HepG2 (cell line): ENCODE measurements around the gene PRIM2. TPM values are rescaled to one million over a fixed set of nuclear protein-coding genes. Genes with fewer than 3 reads are reported as not detected.

Experiments used
- ATF4 ChIP-seq, 2 experiments: fragments of 450-650 bp in 1 of 2; sonication (generic) in 1 of 2; formaldehyde crosslinking; IDR thresholded peaks; 2 replicates each; pipeline versions ENCODE4 v1.5.0 to v1.8.0; 2020 to 2022; ENCODE audit warnings: mild to moderate bottlenecking in 1 of 2, missing genetic modification reagents in 1 of 2
- ATM ChIP-seq: fragments of 450-650 bp; IDR thresholded peaks from 2 replicates; pipeline ENCODE4 v1.7.1; 2017; ENCODE audit warnings: mild to moderate bottlenecking, borderline replicate concordance
- ELF3 ChIP-seq: IDR thresholded peaks from 2 replicates; pipeline ENCODE4 v1.6.1; 2016; ENCODE audit warnings: missing genetic modification reagents, missing compliant biosample characterization
- GATAD1 ChIP-seq: IDR thresholded peaks from 2 replicates; pipeline ENCODE4 v1.6.1; 2016; ENCODE audit warnings: missing genetic modification reagents, missing compliant biosample characterization
- GTF2F1 ChIP-seq: fragments of 150-350 bp; IDR thresholded peaks from 2 replicates; pipeline ENCODE4 v1.6.1; 2014; ENCODE audit warnings: low read length
- MXD4 ChIP-seq: IDR thresholded peaks from 2 replicates; pipeline ENCODE4 v1.6.1; 2016; ENCODE audit warnings: mild to moderate bottlenecking, missing biosample characterization, missing genetic modification reagents
- NFE2L1 ChIP-seq: sonication (generic); formaldehyde crosslinking; IDR thresholded peaks from 2 replicates; pipeline ENCODE4 v1.4.0; 2020; ENCODE audit warnings: missing genetic modification reagents, mild to moderate bottlenecking, borderline replicate concordance
- RNF2 ChIP-seq: fragments of 450-650 bp; conservative IDR thresholded peaks from 2 replicates; pipeline ENCODE4 v1.6.1; 2016; ENCODE audit warnings: low read depth
- SP4 ChIP-seq: sonication (generic); formaldehyde crosslinking; IDR thresholded peaks from 2 replicates; pipeline ENCODE4 v1.8.1; 2023; ENCODE audit warnings: mild to moderate bottlenecking, missing genetic modification reagents
- TFAP4 ChIP-seq: sonication (generic); IDR thresholded peaks from 2 replicates; pipeline ENCODE4 v1.6.1; 2016; ENCODE audit warnings: low read depth, borderline replicate concordance
- ZNF281 ChIP-seq: sonication (generic); formaldehyde crosslinking; IDR thresholded peaks from 2 replicates; pipeline ENCODE4 v1.4.0; 2020; ENCODE audit warnings: missing genetic modification reagents, borderline replicate concordance
- ZNF430 ChIP-seq: sonication (generic); formaldehyde crosslinking; IDR thresholded peaks from 2 replicates; pipeline ENCODE4 v1.9.0; 2021; ENCODE audit warnings: mild to moderate bottlenecking, missing genetic modification reagents
- ZNF558 ChIP-seq: sonication (generic); formaldehyde crosslinking; IDR thresholded peaks from 2 replicates; pipeline ENCODE4 v1.9.0; 2022; ENCODE audit warnings: mild to moderate bottlenecking, missing genetic modification reagents, borderline replicate concordance
- ZNF775 ChIP-seq: sonication (generic); formaldehyde crosslinking; IDR thresholded peaks from 2 replicates; pipeline ENCODE4 v1.4.0; 2020; ENCODE audit warnings: missing genetic modification reagents, mild to moderate bottlenecking, moderate library complexity, borderline replicate concordance
- ZNF784 ChIP-seq: sonication (generic); formaldehyde crosslinking; IDR thresholded peaks from 2 replicates; pipeline ENCODE4 v1.5.1; 2020; ENCODE audit warnings: missing genetic modification reagents, mild to moderate bottlenecking, borderline replicate concordance
- ZNF841 ChIP-seq: sonication (generic); formaldehyde crosslinking; IDR thresholded peaks from 2 replicates; pipeline ENCODE4 v1.8.1; 2023; ENCODE audit warnings: missing genetic modification reagents, borderline replicate concordance
- polyA plus RNA-seq, 8 experiments: library from polyadenylated mRNA; depleted of rRNA in 3 of 8; stranded (reverse) in 7 of 8; unstranded in 1 of 8; fragments of >200 nt; fragmentation: Illumina TruSeq in 4 of 8; extraction: Trizol in 4 of 8; gene quantifications; 2 replicates each; pipeline versions ENCODE4 v1.2.1 to v1.2.3, GENCODE V29; 2011 to 2016; ENCODE audit warnings: low read depth in 4 of 8, missing spikeins in 1 of 8, mixed read lengths in 1 of 8; ENCODE audit not compliant: insufficient read depth in 1 of 8
- total RNA-seq, 5 experiments: library from RNA; depleted of rRNA; stranded (reverse); fragments of >200 nt; fragmentation: Illumina TruSeq; extraction: Trizol; gene quantifications; 2 replicates each; pipeline ENCODE4 v1.2.3, GENCODE V29; 2016; ENCODE audit warnings: low read depth in 1 of 5
- TF ChIP-seq, protein P1 (sequence below): sonication (generic); formaldehyde crosslinking; IDR thresholded peaks from 2 replicates; pipeline ENCODE4 v1.4.0; 2020; ENCODE audit warnings: missing genetic modification reagents, mild to moderate bottlenecking, borderline replicate concordance
- TF ChIP-seq, protein P2 (sequence below): sonication (generic); formaldehyde crosslinking; conservative IDR thresholded peaks from 2 replicates; pipeline ENCODE4 v1.4.0; 2020; ENCODE audit warnings: missing genetic modification reagents

Gene PRIM2
- total and polyA plus RNA-seq, 2 of the 13 experiments (the other 11 are each of a cell fraction or from before 2014, with no cell fraction given), result 8.0 to 52.7 TPM

DNA sequence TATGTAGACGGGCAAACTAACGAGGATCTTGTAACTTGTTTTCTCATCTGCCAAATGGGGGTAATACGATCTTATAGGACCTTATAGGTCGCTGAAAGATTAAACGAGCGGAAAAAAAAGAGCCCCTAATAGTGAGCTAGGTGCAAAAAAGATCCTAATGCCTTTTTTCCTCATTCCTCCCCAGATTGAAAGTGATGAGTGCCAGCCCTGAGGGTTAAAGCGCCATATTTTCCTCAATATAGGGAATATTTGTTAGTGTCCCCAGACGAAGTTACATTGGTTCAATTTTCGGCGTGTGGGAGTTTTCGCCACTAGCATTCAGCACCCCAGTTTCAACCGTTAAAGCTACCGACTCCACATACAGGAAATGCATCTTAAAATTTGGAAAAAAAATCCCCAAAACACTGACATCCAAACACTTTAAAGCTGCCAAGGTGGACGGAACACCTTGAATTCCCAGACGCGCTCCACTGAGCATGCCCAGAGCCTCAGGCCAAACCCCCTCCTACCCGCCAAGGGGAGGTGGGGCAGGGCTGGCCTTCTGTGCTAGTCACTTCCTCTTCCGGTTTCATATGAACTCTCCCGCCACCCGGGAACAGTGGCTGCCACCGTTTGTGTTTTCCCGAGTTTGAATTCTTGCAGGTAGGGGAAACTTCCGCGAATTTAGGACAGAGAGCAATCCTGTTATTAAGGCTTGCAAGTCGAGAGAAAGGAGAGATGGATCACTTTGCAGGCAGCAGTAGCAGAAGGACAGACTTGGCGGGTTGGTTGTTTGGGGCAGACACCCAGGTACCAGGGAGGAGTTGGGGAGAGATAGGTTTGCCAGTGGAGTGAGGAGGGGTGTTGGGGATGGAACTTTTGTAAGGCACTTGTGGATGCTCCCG lies at the start of gene PRIM2 (continued):
- TF ChIP-seq ATF4 (CRISPR knock-in tag; IDR thresholded peaks at IDR 0.05), result no peak
- TF ChIP-seq, protein P1, sequence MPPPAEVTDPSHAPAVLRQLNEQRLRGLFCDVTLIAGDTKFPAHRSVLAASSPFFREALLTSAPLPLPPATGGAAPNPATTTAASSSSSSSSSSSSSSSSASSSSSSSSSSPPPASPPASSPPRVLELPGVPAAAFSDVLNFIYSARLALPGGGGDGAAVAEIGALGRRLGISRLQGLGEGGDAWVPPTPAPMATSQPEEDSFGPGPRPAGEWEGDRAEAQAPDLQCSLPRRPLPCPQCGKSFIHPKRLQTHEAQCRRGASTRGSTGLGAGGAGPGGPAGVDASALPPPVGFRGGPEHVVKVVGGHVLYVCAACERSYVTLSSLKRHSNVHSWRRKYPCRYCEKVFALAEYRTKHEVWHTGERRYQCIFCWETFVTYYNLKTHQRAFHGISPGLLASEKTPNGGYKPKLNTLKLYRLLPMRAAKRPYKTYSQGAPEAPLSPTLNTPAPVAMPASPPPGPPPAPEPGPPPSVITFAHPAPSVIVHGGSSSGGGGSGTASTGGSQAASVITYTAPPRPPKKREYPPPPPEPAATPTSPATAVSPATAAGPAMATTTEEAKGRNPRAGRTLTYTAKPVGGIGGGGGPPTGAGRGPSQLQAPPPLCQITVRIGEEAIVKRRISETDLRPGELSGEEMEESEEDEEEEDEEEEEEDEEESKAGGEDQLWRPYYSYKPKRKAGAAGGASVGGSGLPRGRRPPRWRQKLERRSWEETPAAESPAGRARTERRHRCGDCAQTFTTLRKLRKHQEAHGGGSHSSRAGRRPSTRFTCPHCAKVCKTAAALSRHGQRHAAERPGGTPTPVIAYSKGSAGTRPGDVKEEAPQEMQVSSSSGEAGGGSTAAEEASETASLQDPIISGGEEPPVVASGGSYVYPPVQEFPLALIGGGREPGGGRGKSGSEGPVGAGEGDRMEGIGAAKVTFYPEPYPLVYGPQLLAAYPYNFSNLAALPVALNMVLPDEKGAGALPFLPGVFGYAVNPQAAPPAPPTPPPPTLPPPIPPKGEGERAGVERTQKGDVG, result no peak
- TF ChIP-seq SP4, result peak; percentile 73
- peak; percentile 52; the same call in 1 of the 2 replicates for TF ChIP-seq ZNF281 (CRISPR knock-in tag)
- TF ChIP-seq GATAD1 (CRISPR knock-in tag), result peak; percentile 97
- TF ChIP-seq ZNF841 (CRISPR knock-in tag), result no peak
- TF ChIP-seq ZNF430 (CRISPR knock-in tag), result no peak
- peak; percentile 92 for TF ChIP-seq ELF3
- TF ChIP-seq ZNF558 (CRISPR knock-in tag), result 0 out of 2 replicates have a peak, but pooled peaks have one; percentile 60
- TF ChIP-seq MXD4, result peak; percentile 84
- TF ChIP-seq ATM, result no peak
- TF ChIP-seq TFAP4, result 0 out of 2 replicates have a peak, but pooled peaks have one; percentile 49
- no peak for TF ChIP-seq RNF2
- TF ChIP-seq NFE2L1 (CRISPR knock-in tag), result no peak
- 0 out of 2 replicates have a peak, but pooled peaks have one; percentile 40 for TF ChIP-seq ZNF775
- TF ChIP-seq ZNF784 (CRISPR knock-in tag), result no peak; the same call in 1 of the 2 replicates
- TF ChIP-seq, protein P2, sequence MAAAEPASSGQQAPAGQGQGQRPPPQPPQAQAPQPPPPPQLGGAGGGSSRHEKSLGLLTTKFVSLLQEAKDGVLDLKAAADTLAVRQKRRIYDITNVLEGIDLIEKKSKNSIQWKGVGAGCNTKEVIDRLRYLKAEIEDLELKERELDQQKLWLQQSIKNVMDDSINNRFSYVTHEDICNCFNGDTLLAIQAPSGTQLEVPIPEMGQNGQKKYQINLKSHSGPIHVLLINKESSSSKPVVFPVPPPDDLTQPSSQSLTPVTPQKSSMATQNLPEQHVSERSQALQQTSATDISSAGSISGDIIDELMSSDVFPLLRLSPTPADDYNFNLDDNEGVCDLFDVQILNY, result peak; percentile 96
- TF ChIP-seq GTF2F1, result no peak
